K562 (cell line): ENCODE results near the gene XPO6. TPM values are rescaled to one million over a fixed set of nuclear protein-coding genes. Genes with fewer than 3 reads are reported as not detected.
"Not testable (repeated sequence)": the region's sequence is repeated elsewhere in the genome, so short reads cannot be mapped to it uniquely, and the experiment has no call there.

Experiments used
- ATAC-seq: fragments of 200-7000 bp; cut with Tn5 transposase; 3 replicates; pipeline ENCODE4 v1.9.1; 2020; ENCODE audit warnings: moderate library complexity
- BruUV-seq: library from RNA; stranded (reverse); fragments of 400-500 nt; replicated peaks from 2 replicates; lab custom pipeline; 2021; lab: Mats Ljungman, UMichigan
- CTCF ChIA-PET: fragments of 300-600 bp; formaldehyde crosslinking; extraction: SDS; loops from one replicate; lab custom pipeline; 2021; ENCODE audit warnings: low intra/inter-chr PET ratio; lab: Yijun Ruan, JAX
- POLR2A ChIA-PET: fragments of 300-600, 350-650 bp; sonication (Branson Sonifier 250); formaldehyde crosslinking; extraction: SDS; loops from one replicate; lab custom pipeline; 2021; ENCODE audit warnings: antibody characterized with exemption, inconsistent platforms; lab: Yijun Ruan, JAX
- DNase-seq, 4 experiments: peaks; one replicate each; pipeline versions ENCODE4 v3.0.0 to v3.0.0-alpha.2; 2011 to 2018; ENCODE audit warnings: low spot score in 3 of 4, mixed read lengths in 3 of 4; ENCODE audit errors: extremely low read depth in 1 of 4
- FAIRE-seq: peaks from 2 replicates; lab custom pipeline; 2011; peaks lifted over from hg19 to GRCh38; lab: Jason Lieb, UNC
- H2AFZ ChIP-seq: 2 replicates; pipeline ENCODE4 v1.6.0; 2011; ENCODE audit warnings: low read depth, low read length, control low read depth, inconsistent platforms
- H3K27ac ChIP-seq: fragments of 200-600 bp; 3 replicates; pipeline ENCODE4 v1.8.0; 2011; ENCODE audit warnings: low read depth, mild to moderate bottlenecking, control low read depth, inconsistent platforms, low read length, moderate library complexity, mixed read lengths; ENCODE audit errors: extremely low read depth
- H3K27me3 ChIP-seq, 2 experiments: fragments of 300-600 bp in 1 of 2; 2 replicates in 1 of 2; 3 replicates in 1 of 2; pipeline versions ENCODE4 v1.6.0 to v1.8.0; 2011; ENCODE audit warnings: inconsistent platforms in 2 of 2, low read length in 2 of 2, mild to moderate bottlenecking in 1 of 2, mixed read lengths in 1 of 2, moderate library complexity in 1 of 2; ENCODE audit not compliant: control insufficient read depth in 2 of 2, insufficient read depth in 2 of 2
- H3K36me3 ChIP-seq: fragments of 300-600 bp; 3 replicates; pipeline ENCODE4 v1.8.0; 2011; ENCODE audit warnings: mild to moderate bottlenecking, low read length, inconsistent platforms; ENCODE audit not compliant: control insufficient read depth, insufficient read depth
- H3K4me1 ChIP-seq, 2 experiments: fragments of 200-600 bp in 1 of 2; replicated peaks in 1 of 2; 2 replicates in 1 of 2; 3 replicates in 1 of 2; pipeline versions ENCODE4 v1.5.1 to v1.8.0; 2011; ENCODE audit warnings: inconsistent platforms in 2 of 2, low read length in 2 of 2, mild to moderate bottlenecking in 1 of 2, mixed read lengths in 1 of 2, moderate library complexity in 1 of 2; ENCODE audit not compliant: control insufficient read depth in 2 of 2, insufficient read depth in 2 of 2
- H3K4me2 ChIP-seq: 2 replicates; pipeline ENCODE4 v1.6.1; 2011; ENCODE audit warnings: low read length, control low read depth, inconsistent platforms, mixed read lengths; ENCODE audit not compliant: insufficient read depth
- H3K4me3 ChIP-seq: fragments of 200-600 bp; sonication (generic), shearing (Covaris generic); 2 replicates; pipeline ENCODE4 v1.5.1; 2016; ENCODE audit warnings: control low read depth, inconsistent platforms
- H3K79me2 ChIP-seq: fragments of 200-600 bp; 3 replicates; pipeline ENCODE4 v1.8.0; 2011; ENCODE audit warnings: low read length, inconsistent platforms; ENCODE audit not compliant: control insufficient read depth, insufficient read depth
- H3K9ac ChIP-seq, 2 experiments: 2 replicates each; pipeline versions ENCODE4 v1.6.0 to v1.6.1; 2011; ENCODE audit warnings: low read depth in 2 of 2, low read length in 2 of 2, control low read depth in 1 of 2, inconsistent platforms in 1 of 2, mild to moderate bottlenecking in 1 of 2, mixed read lengths in 1 of 2; ENCODE audit not compliant: insufficient read depth in 1 of 2
- H3K9me1 ChIP-seq: one replicate; pipeline ENCODE4 v1.6.0; 2011; ENCODE audit warnings: inconsistent platforms, mild to moderate bottlenecking, low read length, moderate library complexity; ENCODE audit not compliant: control insufficient read depth, insufficient read depth
- H3K9me3 ChIP-seq: replicated peaks from 2 replicates; pipeline ENCODE4 v1.5.1; 2011; ENCODE audit warnings: low read depth, low read length, inconsistent platforms; ENCODE audit not compliant: control insufficient read depth, insufficient read depth
- H4K20me1 ChIP-seq: replicated peaks from 2 replicates; pipeline ENCODE4 v1.6.1; 2011; ENCODE audit warnings: low read length, inconsistent platforms, mixed read lengths; ENCODE audit not compliant: control insufficient read depth, insufficient read depth
- BCL6 ChIP-seq: fragments of 250-450 bp; sonication (Bioruptor Pico); IDR thresholded peaks from 2 replicates; pipeline ENCODE4 v1.4.0; 2020
- LCOR ChIP-seq: sonication (generic); formaldehyde crosslinking; IDR thresholded peaks from 2 replicates; pipeline ENCODE4 v1.8.0; 2022; ENCODE audit warnings: mild to moderate bottlenecking, missing genetic modification reagents
- STAT5B ChIP-seq: fragments of 250-450 bp; sonication (Bioruptor Pico); IDR thresholded peaks from 2 replicates; pipeline ENCODE4 v1.8.0; 2021; ENCODE audit warnings: mild to moderate bottlenecking, inconsistent platforms
- XRCC4 ChIP-seq: IDR thresholded peaks from one replicate; pipeline ENCODE4 v1.6.1; 2011; ENCODE audit not compliant: insufficient read depth, insufficient read length; ENCODE audit errors: extremely low read depth
- YY1 ChIP-seq, 3 experiments: IDR thresholded peaks; 2 replicates each; pipeline ENCODE4 v1.6.1; 2011; ENCODE audit warnings: low read length in 2 of 3, mild to moderate bottlenecking in 2 of 3, moderate library complexity in 2 of 3, borderline replicate concordance in 1 of 3, control low read depth in 1 of 3, low read depth in 1 of 3; ENCODE audit not compliant: insufficient read depth in 3 of 3, insufficient replicate concordance in 2 of 3, control insufficient read depth in 1 of 3, insufficient read length in 1 of 3; ENCODE audit errors: extremely low read depth in 1 of 3
- ZNF146 ChIP-seq: IDR thresholded peaks from one replicate; pipeline ENCODE4 v1.6.1; 2018; ENCODE audit warnings: missing compliant biosample characterization; ENCODE audit not compliant: unreplicated experiment
- WGBS: fragments of 100-300 bp; shearing (Covaris generic); methylation state at CpG from one replicate; pipeline ENCODE4 v1.1.6; 2016; ENCODE audit warnings: low coverage, mixed read lengths; ENCODE audit not compliant: insufficient coverage; ENCODE audit errors: missing lambda C conversion rate; 5-methylcytosine and 5-hydroxymethylcytosine counted together
- in situ Hi-C: fragments of 300-500 bp; cut with MboI; formaldehyde crosslinking; loops from 4 replicates; pipeline ENCODE4 v1.15.0; 2018; ENCODE audit warnings: inconsistent platforms, mixed read lengths
- intact Hi-C: fragments of 100-400 bp; cut with micrococcal nuclease; formaldehyde crosslinking; loops from 2 replicates; pipeline ENCODE4 v1.14.2; 2022
- polyA plus RNA-seq, 8 experiments: library from polyadenylated mRNA; depleted of rRNA in 4 of 8; stranded (reverse) in 5 of 8; unstranded in 3 of 8; fragments of >200 nt; fragmentation: Nextera tagmentation in 2 of 8; fragmentation: Illumina TruSeq in 1 of 8; extraction: Ambion mirVana in 2 of 8; extraction: Trizol in 1 of 8; gene quantifications; 2 replicates each; pipeline versions ENCODE4 v1.2.1 to v1.2.3, GENCODE V29; 2011 to 2014; ENCODE audit warnings: inconsistent platforms in 1 of 8, missing spikeins in 1 of 8
- total RNA-seq, 7 experiments: library from RNA; depleted of rRNA in 6 of 7; stranded (reverse); fragments of >200 nt in 6 of 7; fragmentation: Illumina TruSeq in 2 of 7; extraction: Trizol in 2 of 7; gene quantifications; 2 replicates each; pipeline versions ENCODE4 v1.2.1 to v1.2.3, GENCODE V29; 2011 to 2021; ENCODE audit warnings: low replicate concordance in 1 of 7

XPO6 gene
- total and polyA plus RNA-seq, 9 of the 15 experiments (the other 6 are each of a cell fraction or from before 2014, with no cell fraction given) = 11.2 to 196 (median 119) TPM

DNA sequence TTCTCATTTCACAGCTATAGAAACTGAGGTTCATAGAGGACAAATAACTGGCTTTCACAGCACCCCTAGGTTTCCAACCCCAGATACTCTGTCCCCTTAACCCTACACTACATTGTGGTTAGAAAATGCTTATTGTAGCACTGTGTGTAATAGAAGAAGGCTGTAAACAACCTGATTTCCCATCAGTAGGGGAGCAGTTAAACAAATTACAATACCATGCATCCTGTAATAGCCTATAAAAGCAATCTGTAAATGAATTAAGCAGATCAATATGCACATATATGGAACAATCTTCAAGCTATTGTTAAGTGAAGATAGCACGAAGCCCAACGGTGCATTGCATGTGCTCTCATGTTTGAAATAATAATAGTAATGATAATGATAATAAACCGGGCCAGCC, 39.2 kb upstream of the XPO6 start:
- ChIA-PET CTCF (no interaction called here), POLR2A (no interaction called here)
- H3K4me3 ChIP-seq = no peak overlapping the region
- H3K27ac ChIP-seq = no peak overlapping the region
- ATAC-seq = no peak
- H3K79me2 ChIP-seq = no peaks in the 10 kb centered on the region
- H3K9me3 ChIP-seq = 0 out of 2 replicates have a peak, but pooled peaks cover 1% of the 10 kb centered on the region
- in situ Hi-C loops = no loop called here
- peaks cover 17 to 20% of the 10 kb centered on the region in 2 experiments; a peak in 4 of 5 replicates for H3K27me3 ChIP-seq
- TF ChIP-seq YY1 (IDR thresholded peaks at IDR 0.05; ENCODE audit: borderline replicate concordance in 1 of 3, control insufficient read depth in 1 of 3, extremely low read depth in 1 of 3, insufficient read depth in 3 of 3, insufficient read length in 1 of 3, insufficient replicate concordance in 2 of 3, low read depth in 1 of 3, low read length in 2 of 3) (no peak), ZNF146 (CRISPR knock-in tag) (no peak), STAT5B (CRISPR knock-in tag) (no peak), LCOR (CRISPR knock-in tag) (no peak), BCL6 (no peak), XRCC4 (no peak)
- no peak for FAIRE-seq
- no peaks in the 10 kb centered on the region; a peak in 1 of 5 replicates for H3K4me1 ChIP-seq
- no peak for DNase-seq
- no TSS peak for BruUV-seq
- H3K9ac ChIP-seq = no peak overlapping the region
- intact Hi-C loops = no loop called here
- H3K36me3 ChIP-seq = no peaks in the 10 kb centered on the region
- WGBS = 2% methylated on average over 3 of the region's 3 CpGs
- no peaks in the 10 kb centered on the region for H3K9me1 ChIP-seq
- no peak overlapping the region for H2AFZ ChIP-seq
- H4K20me1 ChIP-seq = 0 out of 2 replicates have a peak, but pooled peaks cover 2% of the 10 kb centered on the region
- no peak overlapping the region for H3K4me2 ChIP-seq

DNA sequence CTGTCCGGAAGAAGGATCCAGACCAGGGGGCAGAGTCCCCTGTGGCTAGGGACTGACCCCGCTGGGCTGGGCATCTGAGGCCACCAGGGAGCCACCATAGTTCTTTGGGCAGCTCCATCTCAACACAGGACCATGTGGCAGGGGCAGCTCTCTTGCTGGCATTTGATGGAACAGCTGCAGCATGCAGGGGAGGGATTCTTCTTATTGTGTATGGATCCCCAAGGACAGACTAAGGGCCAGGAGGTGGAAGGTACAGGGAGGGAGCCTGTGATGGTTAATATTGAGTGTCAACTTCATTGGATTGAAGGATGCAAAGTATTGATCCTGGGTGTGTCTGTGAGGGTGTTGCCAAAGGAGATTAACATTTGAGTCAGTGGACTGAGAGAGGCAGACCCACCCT, 37.7 kb upstream of the XPO6 start:
- H4K20me1 ChIP-seq, in situ Hi-C loops, H3K27ac ChIP-seq, BruUV-seq, CTCF ChIA-PET, H3K4me2 ChIP-seq, DNase-seq, ATAC-seq, H3K79me2 ChIP-seq, H3K4me1 ChIP-seq, POLR2A ChIA-PET, FAIRE-seq, H2AFZ ChIP-seq, H3K4me3 ChIP-seq, H3K36me3 ChIP-seq, H3K9ac ChIP-seq, H3K9me1 ChIP-seq, H3K9me3 ChIP-seq, intact Hi-C loops: not testable (repeated sequence)
- WGBS = 4% methylated on average over 2 of the region's 2 CpGs
- H3K27me3 ChIP-seq = peaks cover 26 to 33% of the 10 kb centered on the region in 2 experiments
